Stimulated activated memory B cell treated with anti-CD40 and anti-IgM and Interleukin-4, amounts not matched to agents 10 μg/mL and 1 μg/mL and 100 μg/mL, for 72 hours (primary cell): ENCODE results near the gene IPCEF1.
"Not testable (repeated sequence)": the region's sequence is repeated elsewhere in the genome, so short reads cannot be mapped to it uniquely, and the experiment has no call there.

Source experiments
- ATAC-seq: fragments of 150-1000 bp; cut with Tn5 transposase; 2 replicates; pipeline ENCODE4 v1.10.0; 2021
- H3K27ac Mint-ChIP-seq: one replicate; pipeline ENCODE4 v1.8.0; 2022; ENCODE audit warnings: mild to moderate bottlenecking, mixed read lengths
- H3K27me3 Mint-ChIP-seq: one replicate; pipeline ENCODE4 v1.8.0; 2022; ENCODE audit warnings: mixed read lengths
- H3K36me3 Mint-ChIP-seq: one replicate; pipeline ENCODE4 v1.8.0; 2022; ENCODE audit warnings: mixed read lengths
- H3K4me1 Mint-ChIP-seq: one replicate; pipeline ENCODE4 v1.8.0; 2022; ENCODE audit warnings: mixed read lengths
- H3K4me3 Mint-ChIP-seq: one replicate; pipeline ENCODE4 v1.8.0; 2022; ENCODE audit warnings: mild to moderate bottlenecking, moderate library complexity, mixed read lengths
- H3K9me3 Mint-ChIP-seq: one replicate; pipeline ENCODE4 v1.8.0; 2022; ENCODE audit warnings: mixed read lengths

Gene IPCEF1

GRCh38 chr6:154223296-154223695 lies 133.3 kb downstream of the IPCEF1 start:
- peak; percentile 31 for ATAC-seq
- Mint-ChIP-seq H3K27ac (no peak overlapping the region), H3K4me1 (no peaks in the 10 kb centered on the region), H3K36me3 (no peaks in the 10 kb centered on the region), H3K4me3 (no peak overlapping the region), H3K27me3 (no peaks in the 10 kb centered on the region), H3K9me3 (no peaks in the 10 kb centered on the region)

DNA sequence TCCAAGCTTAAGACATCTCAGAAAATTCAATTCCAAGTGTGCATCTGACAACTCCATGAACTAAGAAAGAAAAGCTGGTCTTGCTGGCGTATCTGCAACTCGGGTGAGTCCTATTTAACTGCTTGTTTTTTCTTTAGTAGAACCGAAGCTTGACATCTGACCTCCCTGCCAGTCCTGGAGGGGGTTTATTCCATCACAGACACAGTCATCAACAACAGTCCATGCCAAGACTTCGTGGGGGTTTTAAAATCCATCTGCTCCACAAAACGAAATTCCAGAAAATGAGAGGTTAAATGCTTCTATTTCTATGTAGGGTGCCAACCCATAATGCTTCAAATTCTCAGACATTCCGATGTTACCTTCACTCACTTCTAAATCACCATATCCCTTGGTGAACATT lies 133.9 kb downstream of the IPCEF1 start:
- H3K9me3 Mint-ChIP-seq: no peaks in the 10 kb centered on the region

GRCh38 chr6:154219250-154219649 lies 137.4 kb downstream of the IPCEF1 start:
- H3K27me3 Mint-ChIP-seq: no peaks in the 10 kb centered on the region
- H3K4me3 Mint-ChIP-seq: no peak overlapping the region
- H3K36me3 Mint-ChIP-seq: no peaks in the 10 kb centered on the region
- no peaks in the 10 kb centered on the region for H3K4me1 Mint-ChIP-seq
- H3K9me3 Mint-ChIP-seq: no peaks in the 10 kb centered on the region
- no peak overlapping the region for H3K27ac Mint-ChIP-seq
- no peak for ATAC-seq

More for the DNA sequence above, 133.9 kb downstream of the IPCEF1 start:
- Mint-ChIP-seq H3K27ac (no peak overlapping the region), H3K27me3 (no peaks in the 10 kb centered on the region), H3K4me1 (no peaks in the 10 kb centered on the region), H3K36me3 (no peaks in the 10 kb centered on the region), H3K4me3 (no peak overlapping the region)
- ATAC-seq: no peak

DNA sequence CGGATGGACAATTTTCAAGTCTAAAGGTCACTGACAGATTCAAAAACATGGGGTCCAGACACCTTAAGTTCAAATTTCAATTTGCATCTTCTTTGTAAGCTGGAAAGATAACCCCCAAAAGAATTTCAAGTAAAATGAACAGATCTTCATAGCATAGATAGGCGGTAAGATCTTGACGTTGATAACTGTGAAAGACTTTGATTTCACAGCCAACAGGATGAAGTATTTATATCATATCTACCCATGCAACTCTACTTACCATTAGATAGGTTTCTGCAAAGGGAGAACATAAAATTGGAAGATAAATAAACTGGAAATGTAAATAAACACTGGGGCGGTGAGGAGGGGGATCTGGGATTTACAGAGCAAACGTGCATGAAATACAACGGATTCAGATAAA lies 137.8 kb downstream of the IPCEF1 start:
- Mint-ChIP-seq H3K27ac (no peak overlapping the region), H3K36me3 (no peaks in the 10 kb centered on the region), H3K4me3 (no peak overlapping the region), H3K9me3 (no peaks in the 10 kb centered on the region), H3K4me1 (no peaks in the 10 kb centered on the region), H3K27me3 (no peaks in the 10 kb centered on the region)
- no peak for ATAC-seq

- no peak overlapping the region for H3K4me3 Mint-ChIP-seq
- no peaks in the 10 kb centered on the region for H3K4me1 Mint-ChIP-seq
- H3K9me3 Mint-ChIP-seq: no peaks in the 10 kb centered on the region
- H3K27me3 Mint-ChIP-seq: no peaks in the 10 kb centered on the region
- H3K27ac Mint-ChIP-seq: no peak overlapping the region
- ATAC-seq: no peak
- H3K36me3 Mint-ChIP-seq: no peaks in the 10 kb centered on the region
Measured at GRCh38 chr6:154218301-154218700, 138.3 kb downstream of the IPCEF1 start.

DNA sequence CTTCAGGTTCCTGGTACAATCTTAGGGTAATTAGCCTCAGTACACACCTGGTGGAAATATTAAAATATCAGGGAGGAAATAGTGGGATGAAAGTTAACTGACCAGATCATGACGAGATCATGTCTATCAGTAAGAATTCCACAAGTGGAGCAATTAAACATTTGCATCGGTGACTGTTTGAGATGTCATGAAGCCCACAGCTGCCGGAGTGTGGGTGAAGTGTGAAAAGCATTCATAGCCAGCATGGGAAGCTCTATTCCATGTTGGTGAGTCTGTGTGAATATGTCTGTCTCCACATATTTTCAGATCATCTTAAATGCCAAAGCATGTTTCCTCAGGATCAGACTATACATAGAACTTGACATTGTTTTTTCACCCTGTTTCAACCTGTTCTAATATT lies 142.8 kb downstream of the IPCEF1 start:
- ATAC-seq: no peak
- Mint-ChIP-seq H3K36me3 (no peaks in the 10 kb centered on the region), H3K4me3 (no peak overlapping the region), H3K27me3 (no peaks in the 10 kb centered on the region), H3K9me3 (no peaks in the 10 kb centered on the region), H3K27ac (no peak overlapping the region), H3K4me1 (no peaks in the 10 kb centered on the region)

- no peak overlapping the region for H3K4me3 Mint-ChIP-seq
- no peaks in the 10 kb centered on the region for H3K36me3 Mint-ChIP-seq
- no peak overlapping the region for H3K27ac Mint-ChIP-seq
- H3K4me1 Mint-ChIP-seq: no peaks in the 10 kb centered on the region
- H3K27me3 Mint-ChIP-seq: no peaks in the 10 kb centered on the region
- no peaks in the 10 kb centered on the region for H3K9me3 Mint-ChIP-seq
- ATAC-seq: no peak
Measured at GRCh38 chr6:154210678-154211077, 145.9 kb downstream of the IPCEF1 start.

- no peaks in the 10 kb centered on the region for H3K27me3 Mint-ChIP-seq
- H3K4me1 Mint-ChIP-seq: no peaks in the 10 kb centered on the region
- no peak overlapping the region for H3K4me3 Mint-ChIP-seq
- no peaks in the 10 kb centered on the region for H3K36me3 Mint-ChIP-seq
- no peaks in the 10 kb centered on the region for H3K9me3 Mint-ChIP-seq
- no peak overlapping the region for H3K27ac Mint-ChIP-seq
- no peak for ATAC-seq
Measured at GRCh38 chr6:154209555-154209954, 147.0 kb downstream of the IPCEF1 start.

DNA sequence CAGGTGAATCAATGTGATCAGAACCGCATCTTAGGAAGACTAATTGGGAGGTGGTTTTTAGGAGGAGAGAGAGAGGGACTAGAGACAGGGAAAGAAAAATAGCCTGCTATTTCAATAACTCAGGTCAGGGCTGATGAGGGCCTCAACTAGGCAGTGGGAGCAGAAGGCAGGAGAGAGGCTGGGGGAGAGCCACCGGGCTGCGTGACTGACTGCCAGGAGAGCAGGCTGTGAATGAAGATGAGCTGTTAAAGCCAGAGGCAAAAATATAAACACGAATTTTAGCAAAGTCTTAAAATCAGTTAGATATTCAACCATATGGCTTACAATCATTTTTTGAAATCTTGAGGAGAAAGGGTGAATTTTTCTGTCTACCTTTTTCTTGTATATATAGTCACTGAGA lies 149.6 kb downstream of the IPCEF1 start:
- H3K27ac Mint-ChIP-seq: no peak overlapping the region
- H3K4me1 Mint-ChIP-seq: peaks cover 5% of the 10 kb centered on the region
- H3K36me3 Mint-ChIP-seq: no peaks in the 10 kb centered on the region
- no peak overlapping the region for H3K4me3 Mint-ChIP-seq
- H3K27me3 Mint-ChIP-seq: no peaks in the 10 kb centered on the region
- ATAC-seq: no peak
- H3K9me3 Mint-ChIP-seq: no peaks in the 10 kb centered on the region

DNA sequence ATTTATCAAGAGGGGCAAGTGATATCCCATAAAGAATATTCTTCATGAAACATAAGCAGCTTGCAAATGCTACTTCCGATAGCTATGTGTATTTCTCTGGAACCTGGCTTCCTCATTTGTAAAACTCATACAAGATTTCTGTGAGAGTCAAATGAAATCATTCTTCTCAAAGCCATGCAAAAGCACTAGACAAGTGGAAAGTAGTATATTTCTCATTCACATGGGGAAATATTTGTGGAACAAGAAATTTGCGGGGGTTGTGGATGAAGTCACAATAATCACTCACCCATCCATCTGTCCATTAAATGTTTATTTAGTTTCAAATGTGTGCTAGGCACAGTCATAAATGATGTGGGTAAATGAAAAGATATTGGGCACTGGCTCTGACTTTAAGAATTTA lies 150.5 kb downstream of the IPCEF1 start:
- Mint-ChIP-seq H3K9me3 (no peaks in the 10 kb centered on the region), H3K27ac (no peak overlapping the region), H3K4me3 (no peak overlapping the region), H3K36me3 (no peaks in the 10 kb centered on the region), H3K4me1 (peaks cover 5% of the 10 kb centered on the region), H3K27me3 (no peaks in the 10 kb centered on the region)
- ATAC-seq: no peak

- peaks cover 5% of the 10 kb centered on the region for H3K4me1 Mint-ChIP-seq
- ATAC-seq: no peak
- no peaks in the 10 kb centered on the region for H3K36me3 Mint-ChIP-seq
- no peaks in the 10 kb centered on the region for H3K9me3 Mint-ChIP-seq
- no peak overlapping the region for H3K4me3 Mint-ChIP-seq
- no peaks in the 10 kb centered on the region for H3K27me3 Mint-ChIP-seq
- no peak overlapping the region for H3K27ac Mint-ChIP-seq
Measured at GRCh38 chr6:154202958-154203357, 153.6 kb downstream of the IPCEF1 start.

DNA sequence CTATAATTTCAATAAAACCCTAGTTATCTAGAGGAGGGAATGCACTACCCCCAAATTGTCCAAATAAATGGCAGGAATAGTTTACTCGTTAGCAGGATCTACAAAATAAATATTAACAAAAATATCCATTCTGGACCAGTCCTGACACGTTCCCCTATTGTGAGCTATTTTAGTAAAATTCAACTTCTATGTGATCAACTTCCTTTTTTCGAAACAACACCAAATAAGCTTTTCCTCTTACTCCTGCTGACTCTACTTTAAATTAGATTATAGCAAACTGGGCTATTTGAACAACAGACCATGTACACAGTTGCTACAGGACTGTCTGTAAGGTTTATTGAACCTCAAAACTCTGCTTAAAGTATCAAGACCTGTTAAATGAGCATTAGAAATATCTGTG lies 154.3 kb downstream of the IPCEF1 start:
- Mint-ChIP-seq H3K4me1 (peaks cover 5% of the 10 kb centered on the region), H3K36me3 (no peaks in the 10 kb centered on the region)

GRCh38 chr6:154201688-154202087 lies 154.9 kb downstream of the IPCEF1 start:
- H3K4me3 Mint-ChIP-seq, H3K4me1 Mint-ChIP-seq, H3K27ac Mint-ChIP-seq, ATAC-seq, H3K36me3 Mint-ChIP-seq, H3K27me3 Mint-ChIP-seq, H3K9me3 Mint-ChIP-seq: not testable (repeated sequence)

More for the DNA sequence above, 154.3 kb downstream of the IPCEF1 start:
- Mint-ChIP-seq H3K4me3 (no peak overlapping the region), H3K27ac (no peak overlapping the region), H3K27me3 (no peaks in the 10 kb centered on the region), H3K9me3 (no peaks in the 10 kb centered on the region)
- ATAC-seq: no peak

DNA sequence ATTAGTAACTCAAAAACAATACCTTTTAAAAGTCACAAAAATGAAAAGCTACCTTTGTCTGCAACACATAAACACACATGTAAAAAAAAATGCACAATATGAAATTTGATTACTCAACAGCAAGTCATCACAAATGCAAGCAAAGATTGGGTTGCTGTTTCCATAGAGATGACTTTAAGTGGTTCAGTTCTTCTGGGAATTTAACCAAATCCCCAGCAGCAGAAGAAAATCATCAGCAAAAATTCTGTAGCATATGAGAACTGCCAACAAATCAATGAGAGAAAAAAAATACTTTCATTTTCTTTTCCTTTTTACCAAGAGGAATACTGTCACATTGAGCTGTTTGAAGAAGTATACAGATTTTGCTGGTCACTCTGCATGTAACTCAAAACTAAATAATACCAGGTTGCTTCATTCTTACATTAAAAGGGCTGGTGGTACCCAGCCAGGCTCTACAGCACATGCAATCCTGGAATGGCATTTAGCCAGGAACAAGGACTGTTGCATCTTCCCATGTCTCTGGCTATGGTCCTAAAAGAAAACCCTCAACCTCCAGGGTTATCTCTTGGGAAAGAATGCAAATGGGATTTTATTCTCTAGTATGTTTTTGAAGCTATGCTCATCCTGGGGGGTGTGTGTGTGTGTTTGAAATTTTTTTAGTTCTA lies 159.3 kb downstream of the IPCEF1 start:
- no peak for ATAC-seq
- Mint-ChIP-seq H3K4me3 (no peak overlapping the region), H3K27me3 (no peaks in the 10 kb centered on the region), H3K9me3 (no peaks in the 10 kb centered on the region), H3K27ac (no peak overlapping the region), H3K4me1 (peaks cover under 1% of the 10 kb centered on the region), H3K36me3 (no peaks in the 10 kb centered on the region)

DNA sequence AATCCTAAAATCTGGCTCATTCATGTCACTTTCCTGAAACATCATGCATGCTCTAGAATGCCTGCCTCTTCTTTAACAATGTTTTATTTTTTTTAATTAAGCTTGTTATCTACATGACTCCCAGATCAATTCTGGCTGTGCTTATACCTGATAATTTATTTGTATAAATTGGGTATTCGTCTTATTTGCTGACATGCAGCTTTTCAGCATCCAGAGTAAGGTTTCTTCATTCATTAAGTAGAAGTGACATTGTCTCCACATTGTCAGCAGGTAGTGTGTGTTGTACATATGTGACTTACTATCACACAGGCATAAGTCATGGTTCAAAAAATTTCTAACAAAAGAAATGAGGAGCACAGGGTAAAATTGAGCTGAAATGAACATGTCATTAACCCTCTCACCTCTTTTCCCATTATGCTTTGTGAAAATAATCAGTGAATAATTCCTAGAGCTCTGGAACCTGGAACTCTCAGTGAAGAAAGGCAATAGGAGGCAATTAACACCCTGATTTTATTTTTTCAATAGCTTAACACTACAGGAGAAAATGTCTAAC lies 160.2 kb downstream of the IPCEF1 start:
- no peak overlapping the region for H3K27ac Mint-ChIP-seq
- H3K4me3 Mint-ChIP-seq: no peak overlapping the region
- H3K4me1 Mint-ChIP-seq: no peaks in the 10 kb centered on the region
- ATAC-seq: no peak
- H3K9me3 Mint-ChIP-seq: no peaks in the 10 kb centered on the region
- H3K27me3 Mint-ChIP-seq: no peaks in the 10 kb centered on the region
- H3K36me3 Mint-ChIP-seq: no peaks in the 10 kb centered on the region

GRCh38 chr6:154187714-154188113 lies 168.9 kb downstream of the IPCEF1 start:
- ATAC-seq: no peak
- Mint-ChIP-seq H3K27ac (no peak overlapping the region), H3K27me3 (no peaks in the 10 kb centered on the region), H3K4me1 (no peaks in the 10 kb centered on the region), H3K36me3 (no peaks in the 10 kb centered on the region), H3K9me3 (peaks cover under 1% of the 10 kb centered on the region), H3K4me3 (no peak overlapping the region)
